DND-41 (cell line): ENCODE results near the gene TOP3B.

Experiments
- ATAC-seq: fragments of 200-7000 bp; cut with Tn5 transposase; 3 replicates; pipeline ENCODE4 v1.9.1; 2021; ENCODE audit warnings: low read depth; ENCODE audit not compliant: insufficient read depth
- DNase-seq: peaks from one replicate; pipeline ENCODE4 v3.0.0-alpha.2; 2020
- H2AFZ ChIP-seq: 2 replicates; pipeline ENCODE4 v1.6.0; 2012; ENCODE audit warnings: low read depth, low read length
- H3K27ac ChIP-seq: 2 replicates; pipeline ENCODE4 v1.5.1; 2012; ENCODE audit warnings: low read length, inconsistent platforms
- H3K27me3 ChIP-seq: fragments of 200-600 bp; sonication (generic); 2 replicates; pipeline ENCODE4 v1.6.0; 2012; ENCODE audit warnings: low read length, mild to moderate bottlenecking, inconsistent platforms; ENCODE audit not compliant: insufficient read depth, poor library complexity
- H3K36me3 ChIP-seq: 2 replicates; pipeline ENCODE4 v1.5.1; 2012; ENCODE audit warnings: low read length, inconsistent platforms; ENCODE audit not compliant: insufficient read depth
- H3K4me1 ChIP-seq: 2 replicates; pipeline ENCODE4 v1.5.1; 2012; ENCODE audit warnings: mild to moderate bottlenecking, low read length; ENCODE audit not compliant: insufficient read depth
- H3K4me2 ChIP-seq: 2 replicates; pipeline ENCODE4 v1.6.0; 2012; ENCODE audit warnings: mild to moderate bottlenecking, moderate library complexity, low read length, inconsistent platforms; ENCODE audit not compliant: insufficient read depth
- H3K4me3 ChIP-seq, 2 experiments: fragments of 200-600 bp in 1 of 2; shearing (Covaris generic) in 1 of 2; 2 replicates each; pipeline ENCODE4 v1.5.1; 2012 to 2016; ENCODE audit warnings: inconsistent platforms in 2 of 2, low read length in 2 of 2, mild to moderate bottlenecking in 2 of 2, low read depth in 1 of 2, moderate library complexity in 1 of 2
- H3K79me2 ChIP-seq: 2 replicates; pipeline ENCODE4 v1.6.0; 2012; ENCODE audit warnings: low read length, inconsistent platforms; ENCODE audit not compliant: insufficient read depth
- H3K9ac ChIP-seq: 2 replicates; pipeline ENCODE4 v1.6.0; 2012; ENCODE audit warnings: low read depth, mild to moderate bottlenecking, inconsistent platforms, low read length, moderate library complexity
- H3K9me3 ChIP-seq: 2 replicates; pipeline ENCODE4 v1.5.1; 2012; ENCODE audit warnings: low read length, moderate library complexity, mild to moderate bottlenecking, inconsistent platforms; ENCODE audit not compliant: insufficient read depth, severe bottlenecking
- H4K20me1 ChIP-seq: 2 replicates; pipeline ENCODE4 v1.6.0; 2012; ENCODE audit warnings: low read length; ENCODE audit not compliant: insufficient read depth
- EZH2 ChIP-seq: IDR thresholded peaks from 3 replicates; pipeline ENCODE4 v1.6.1; 2012; ENCODE audit warnings: borderline replicate concordance, low read depth, mild to moderate bottlenecking, moderate library complexity, low read length, inconsistent platforms; ENCODE audit not compliant: severe bottlenecking
- TF ChIP-seq, protein P1 (sequence below): IDR thresholded peaks from 2 replicates; pipeline ENCODE4 v1.5.1; 2012; ENCODE audit warnings: borderline replicate concordance, low read length, moderate library complexity, mild to moderate bottlenecking; ENCODE audit not compliant: poor library complexity, severe bottlenecking; ENCODE audit errors: extremely low read depth

TOP3B gene

DNA sequence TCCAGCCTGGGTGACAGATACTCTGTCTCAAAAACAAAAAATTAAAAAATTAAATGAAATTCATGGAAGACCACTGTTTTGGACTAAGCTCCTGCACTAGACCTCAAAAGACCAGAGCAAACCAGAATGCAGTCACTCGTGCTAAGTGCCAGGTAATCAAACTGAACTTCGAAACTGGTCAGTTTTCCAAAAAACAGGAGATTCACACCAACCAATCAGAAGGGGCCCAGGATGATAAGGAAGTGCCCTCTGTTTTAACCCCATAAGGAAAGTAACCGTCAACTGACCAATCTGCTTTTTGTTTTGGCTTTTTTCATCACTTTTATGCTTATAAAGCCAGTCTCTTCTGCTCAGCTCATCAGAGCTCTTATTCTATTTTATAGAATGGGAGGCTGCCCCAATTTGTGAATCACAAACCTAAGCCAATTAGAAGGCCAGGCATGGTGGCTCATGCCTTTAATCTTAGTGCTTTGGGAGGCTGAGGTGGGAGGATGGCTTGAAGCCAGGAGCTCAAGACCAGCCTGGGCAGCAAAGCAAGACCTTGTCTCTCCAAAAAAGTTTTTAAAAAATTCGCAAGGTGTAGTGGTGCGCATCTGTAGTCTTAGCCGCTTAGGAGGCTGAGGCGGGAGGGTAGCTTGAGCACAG, 10.1 kb upstream of the TOP3B start:
- Histone ChIP-seq H4K20me1 (no peaks in the 10 kb centered on the region), H3K9ac (no peak overlapping the region), H3K4me2 (no peak overlapping the region), H3K79me2 (no peaks in the 10 kb centered on the region), H3K36me3 (no peaks in the 10 kb centered on the region), H3K27me3 (no peaks in the 10 kb centered on the region), H3K9me3 (no peaks in the 10 kb centered on the region), H3K27ac (no peak overlapping the region), H3K4me3 (no peak overlapping the region), H3K4me1 (no peaks in the 10 kb centered on the region), H2AFZ (no peak overlapping the region)
- ATAC-seq: no peak
- TF ChIP-seq, protein P1, sequence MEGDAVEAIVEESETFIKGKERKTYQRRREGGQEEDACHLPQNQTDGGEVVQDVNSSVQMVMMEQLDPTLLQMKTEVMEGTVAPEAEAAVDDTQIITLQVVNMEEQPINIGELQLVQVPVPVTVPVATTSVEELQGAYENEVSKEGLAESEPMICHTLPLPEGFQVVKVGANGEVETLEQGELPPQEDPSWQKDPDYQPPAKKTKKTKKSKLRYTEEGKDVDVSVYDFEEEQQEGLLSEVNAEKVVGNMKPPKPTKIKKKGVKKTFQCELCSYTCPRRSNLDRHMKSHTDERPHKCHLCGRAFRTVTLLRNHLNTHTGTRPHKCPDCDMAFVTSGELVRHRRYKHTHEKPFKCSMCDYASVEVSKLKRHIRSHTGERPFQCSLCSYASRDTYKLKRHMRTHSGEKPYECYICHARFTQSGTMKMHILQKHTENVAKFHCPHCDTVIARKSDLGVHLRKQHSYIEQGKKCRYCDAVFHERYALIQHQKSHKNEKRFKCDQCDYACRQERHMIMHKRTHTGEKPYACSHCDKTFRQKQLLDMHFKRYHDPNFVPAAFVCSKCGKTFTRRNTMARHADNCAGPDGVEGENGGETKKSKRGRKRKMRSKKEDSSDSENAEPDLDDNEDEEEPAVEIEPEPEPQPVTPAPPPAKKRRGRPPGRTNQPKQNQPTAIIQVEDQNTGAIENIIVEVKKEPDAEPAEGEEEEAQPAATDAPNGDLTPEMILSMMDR: no peak
- no peak for TF ChIP-seq EZH2
- no peak for DNase-seq

DNA sequence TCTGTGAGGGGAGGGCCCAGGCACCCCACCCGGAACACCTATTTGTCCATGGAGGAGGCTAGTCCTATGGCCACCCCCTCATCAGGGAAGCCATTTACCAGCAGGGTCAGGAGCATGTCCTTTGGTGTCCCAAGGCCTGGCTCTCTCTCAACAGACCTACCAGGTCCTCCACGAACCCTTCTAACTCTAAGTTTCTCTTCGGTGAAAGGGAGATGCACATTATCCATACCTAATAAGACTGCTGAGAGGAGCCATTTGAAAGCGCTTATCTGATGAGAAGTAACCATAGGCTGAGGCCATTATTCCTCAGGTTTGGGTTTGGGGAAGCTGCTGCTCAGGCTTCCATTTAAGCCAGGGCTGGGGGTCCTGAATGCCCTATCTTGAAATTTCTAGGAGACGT, 9.2 kb upstream of the TOP3B start:
- Histone ChIP-seq H4K20me1 (no peaks in the 10 kb centered on the region), H3K27ac (no peak overlapping the region), H3K27me3 (no peaks in the 10 kb centered on the region), H3K9me3 (no peaks in the 10 kb centered on the region), H3K9ac (no peak overlapping the region), H3K36me3 (no peaks in the 10 kb centered on the region), H3K4me1 (no peaks in the 10 kb centered on the region), H3K79me2 (no peaks in the 10 kb centered on the region), H3K4me2 (no peak overlapping the region), H3K4me3 (no peak overlapping the region), H2AFZ (no peak overlapping the region)
- DNase-seq (no peak), ATAC-seq (no peak)
- TF ChIP-seq, protein P1: no peak
- no peak for TF ChIP-seq EZH2

DNA sequence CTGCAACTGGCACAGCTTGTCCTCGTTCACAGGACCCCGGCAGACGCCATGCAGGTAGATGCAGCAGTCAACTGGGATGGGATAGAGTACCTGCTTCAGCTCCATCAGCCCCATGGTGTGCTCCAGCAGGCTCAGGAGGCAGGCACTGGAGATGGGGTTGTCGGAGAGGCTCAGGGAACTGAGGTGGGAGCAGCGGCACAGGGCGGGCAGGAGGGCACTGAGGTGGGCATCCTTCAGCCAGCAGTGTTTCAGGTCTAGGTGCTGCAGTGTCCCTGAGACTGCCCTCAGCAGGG, 8.7 kb upstream of the TOP3B start:
- H4K20me1 ChIP-seq: no peaks in the 10 kb centered on the region
- no peak overlapping the region for H3K4me2 ChIP-seq
- H3K4me1 ChIP-seq: no peaks in the 10 kb centered on the region
- H3K4me3 ChIP-seq: no peak overlapping the region
- ATAC-seq (no peak), DNase-seq (no peak)
- H3K79me2 ChIP-seq: no peaks in the 10 kb centered on the region
- H3K9me3 ChIP-seq: no peaks in the 10 kb centered on the region
- H3K27me3 ChIP-seq: no peaks in the 10 kb centered on the region
- no peaks in the 10 kb centered on the region for H3K36me3 ChIP-seq
- no peak overlapping the region for H3K9ac ChIP-seq
- H2AFZ ChIP-seq: no peak overlapping the region
- TF ChIP-seq, protein P1: no peak
- no peak for TF ChIP-seq EZH2
- H3K27ac ChIP-seq: no peak overlapping the region
